HepG2 (cell line): ENCODE results near the gene ICE2. TPM values are rescaled to one million over a fixed set of nuclear protein-coding genes. Genes with fewer than 3 reads are reported as not detected.

Experiments
- ATAC-seq: fragments of 200-7000 bp; cut with Tn5 transposase; 3 replicates; pipeline ENCODE4 v1.9.1; 2020; ENCODE audit warnings: mild to moderate bottlenecking, moderate library complexity
- BruUV-seq: library from RNA; stranded (reverse); fragments of 400-500 nt; replicated peaks from 2 replicates; lab custom pipeline; 2021; lab: Mats Ljungman, UMichigan
- CTCF ChIA-PET: fragments of 300-600 bp; formaldehyde crosslinking; extraction: SDS; loops from one replicate; lab custom pipeline; 2021; ENCODE audit warnings: low total read pairs, inconsistent platforms, low intra/inter-chr PET ratio; lab: Yijun Ruan, JAX
- POLR2A ChIA-PET: fragments of 350-600 bp; sonication (Branson Sonifier 250); formaldehyde crosslinking; loops from one replicate; lab custom pipeline; 2020; ENCODE audit warnings: antibody characterized with exemption, inconsistent platforms; lab: Yijun Ruan, JAX
- DNase-seq: peaks from one replicate; pipeline ENCODE4 v3.0.0-alpha.2; 2015; ENCODE audit warnings: low spot score
- FAIRE-seq: peaks from 3 replicates; lab custom pipeline; 2011; peaks lifted over from hg19 to GRCh38; lab: Jason Lieb, UNC
- H2AFZ ChIP-seq: one replicate; pipeline ENCODE4 v1.6.1; 2011; ENCODE audit warnings: low read length, inconsistent platforms
- H3K27ac ChIP-seq: fragments of 300-600 bp; 3 replicates; pipeline ENCODE4 v1.8.0; 2011; ENCODE audit warnings: mixed run types, mild to moderate bottlenecking, mixed read lengths, low read length, inconsistent platforms; ENCODE audit not compliant: insufficient read depth; ENCODE audit errors: extremely low read length
- H3K27me3 ChIP-seq, 2 experiments: fragments of 200-600 bp in 1 of 2; 2 replicates in 1 of 2; 3 replicates in 1 of 2; pipeline versions ENCODE4 v1.6.0 to v1.8.0; 2011; ENCODE audit warnings: low read length in 2 of 2, mild to moderate bottlenecking in 2 of 2, moderate library complexity in 2 of 2, inconsistent platforms in 1 of 2; ENCODE audit not compliant: insufficient read depth in 2 of 2, control insufficient read depth in 1 of 2
- H3K36me3 ChIP-seq, 2 experiments: fragments of 200-600 bp in 1 of 2; replicated peaks in 1 of 2; 2 replicates in 1 of 2; 3 replicates in 1 of 2; pipeline versions ENCODE4 v1.5.1 to v1.8.0; 2011; ENCODE audit warnings: low read length in 2 of 2, inconsistent platforms in 1 of 2; ENCODE audit not compliant: insufficient read depth in 2 of 2, control insufficient read depth in 1 of 2
- H3K4me1 ChIP-seq: 2 replicates; pipeline ENCODE4 v1.5.1; 2012; ENCODE audit warnings: low read length, inconsistent platforms; ENCODE audit not compliant: insufficient read depth
- H3K4me2 ChIP-seq: 2 replicates; pipeline ENCODE4 v1.6.0; 2011; ENCODE audit warnings: low read depth, low read length, inconsistent platforms
- H3K4me3 ChIP-seq, 3 experiments: fragments of 200-600 bp in 1 of 3; sonication (generic), shearing (Covaris generic) in 1 of 3; replicated peaks in 1 of 3; 2 replicates each; pipeline ENCODE4 v1.5.1; 2011 to 2016; ENCODE audit warnings: low read length in 3 of 3, inconsistent platforms in 2 of 3, low read depth in 2 of 3, mild to moderate bottlenecking in 2 of 3, control low read depth in 1 of 3, mixed read lengths in 1 of 3; ENCODE audit not compliant: insufficient read depth in 1 of 3
- H3K79me2 ChIP-seq: one replicate; pipeline ENCODE4 v1.6.1; 2011; ENCODE audit warnings: low read length, inconsistent platforms; ENCODE audit not compliant: insufficient read depth
- H3K9ac ChIP-seq: 2 replicates; pipeline ENCODE4 v1.6.0; 2011; ENCODE audit warnings: mild to moderate bottlenecking, low read depth, low read length, inconsistent platforms; ENCODE audit not compliant: insufficient read depth
- H3K9me3 ChIP-seq: 2 replicates; pipeline ENCODE4 v1.5.1; 2012; ENCODE audit warnings: mild to moderate bottlenecking, low read length
- H4K20me1 ChIP-seq: 2 replicates; pipeline ENCODE4 v1.6.0; 2011; ENCODE audit warnings: inconsistent platforms, mild to moderate bottlenecking, low read length, moderate library complexity; ENCODE audit not compliant: insufficient read depth
- E2F5 ChIP-seq: sonication (generic); formaldehyde crosslinking; conservative IDR thresholded peaks from 2 replicates; pipeline ENCODE4 v1.4.0; 2020; ENCODE audit warnings: missing genetic modification reagents
- GATAD1 ChIP-seq: IDR thresholded peaks from 2 replicates; pipeline ENCODE4 v1.6.1; 2016; ENCODE audit warnings: missing genetic modification reagents, missing compliant biosample characterization
- HINFP ChIP-seq: sonication (generic); formaldehyde crosslinking; IDR thresholded peaks from 2 replicates; pipeline ENCODE4 v1.4.0; 2020; ENCODE audit warnings: low read depth, mild to moderate bottlenecking, missing genetic modification reagents
- JUND ChIP-seq: sonication (generic); formaldehyde crosslinking; IDR thresholded peaks from 2 replicates; pipeline ENCODE4 v1.8.0; 2022; ENCODE audit warnings: mild to moderate bottlenecking, missing genetic modification reagents
- KAT7 ChIP-seq: IDR thresholded peaks from 2 replicates; pipeline ENCODE4 v1.6.1; 2018; ENCODE audit warnings: borderline replicate concordance, missing compliant biosample characterization
- MNT ChIP-seq: fragments of 450-650 bp; IDR thresholded peaks from 2 replicates; pipeline ENCODE4 v1.6.1; 2016
- NONO ChIP-seq, 2 experiments: fragments of 450-650 bp in 1 of 2; sonication (generic) in 1 of 2; formaldehyde crosslinking in 1 of 2; IDR thresholded peaks in 1 of 2; conservative IDR thresholded peaks in 1 of 2; 2 replicates each; pipeline versions ENCODE4 v1.6.1 to v1.8.0; 2017 to 2022; ENCODE audit warnings: mild to moderate bottlenecking in 1 of 2, missing genetic modification reagents in 1 of 2, moderate library complexity in 1 of 2
- RAD21 ChIP-seq: fragments of 450-650 bp; formaldehyde crosslinking; IDR thresholded peaks from 2 replicates; pipeline ENCODE4 v1.5.0; 2020; ENCODE audit warnings: mild to moderate bottlenecking
- SRSF1 ChIP-seq: fragments of 200-400 bp; formaldehyde crosslinking; optimal IDR thresholded peaks from 2 replicates; pipeline ENCODE3; 2017; ENCODE audit warnings: mild to moderate bottlenecking, low read depth, low read length, moderate library complexity
- TERF1 ChIP-seq: sonication (generic); formaldehyde crosslinking; IDR thresholded peaks from 2 replicates; pipeline ENCODE4 v1.8.0; 2022; ENCODE audit warnings: mild to moderate bottlenecking, missing genetic modification reagents, moderate library complexity
- ZNF142 ChIP-seq: sonication (generic); formaldehyde crosslinking; IDR thresholded peaks from 2 replicates; pipeline ENCODE4 v1.4.0; 2020; ENCODE audit warnings: missing genetic modification reagents
- ZNF296 ChIP-seq: sonication (generic); formaldehyde crosslinking; conservative IDR thresholded peaks from 2 replicates; pipeline ENCODE4 v1.5.0; 2020; ENCODE audit warnings: mild to moderate bottlenecking, missing genetic modification reagents
- WGBS: methylation state at CpG from one replicate; pipeline ENCODE4 v1.1.6; 2017; ENCODE audit warnings: low lambda C conversion rate; 5-methylcytosine and 5-hydroxymethylcytosine counted together
- in situ Hi-C: cut with HindIII; loops from 2 replicates; pipeline ENCODE4 v1.10.0; 2017; ENCODE audit warnings: low pct_unique_long_range_greater_than_20kb; ENCODE audit not compliant: extremely low pct_ligation_motif_present
- intact Hi-C: fragments of 100-400 bp; cut with micrococcal nuclease; formaldehyde crosslinking; loops from one replicate; pipeline ENCODE4 v1.10.0; 2022; ENCODE audit not compliant: unreplicated experiment
- polyA plus RNA-seq, 8 experiments: library from polyadenylated mRNA; depleted of rRNA in 3 of 8; stranded (reverse) in 7 of 8; unstranded in 1 of 8; fragments of >200 nt; fragmentation: Illumina TruSeq in 4 of 8; extraction: Trizol in 4 of 8; gene quantifications; 2 replicates each; pipeline versions ENCODE4 v1.2.1 to v1.2.3, GENCODE V29; 2011 to 2016; ENCODE audit warnings: low read depth in 4 of 8, missing spikeins in 1 of 8, mixed read lengths in 1 of 8; ENCODE audit not compliant: insufficient read depth in 1 of 8
- total RNA-seq, 5 experiments: library from RNA; depleted of rRNA; stranded (reverse); fragments of >200 nt; fragmentation: Illumina TruSeq; extraction: Trizol; gene quantifications; 2 replicates each; pipeline ENCODE4 v1.2.3, GENCODE V29; 2016; ENCODE audit warnings: low read depth in 1 of 5

ICE2 gene
- total and polyA plus RNA-seq, 2 of the 13 experiments (the other 11 are each of a cell fraction or from before 2014, with no cell fraction given): 24.8 to 26.4 TPM

GRCh38 chr15:60417112-60417511 is 61.8 kb downstream of the ICE2 start (continued):
- TF ChIP-seq KAT7 (CRISPR knock-in tag): no peak
- no peak for TF ChIP-seq RAD21 (CRISPR knock-in tag)
- TF ChIP-seq E2F5: no peak
- TF ChIP-seq MNT: no peak
- TF ChIP-seq ZNF296 (CRISPR knock-in tag): no peak
- TF ChIP-seq GATAD1: no peak

GRCh38 chr15:60416484-60416883 is 62.5 kb downstream of the ICE2 start:
- no peaks in the 10 kb centered on the region for H3K9me3 ChIP-seq
- ATAC-seq (no peak), FAIRE-seq (no peak), DNase-seq (no peak)
- H3K9ac ChIP-seq: no peak overlapping the region
- POLR2A ChIA-PET: interaction anchor here (0.7 kb wide), 1 partner anchor 54 kb away, joined by 3 read pairs; no protein-coding TSS in a partner anchor
- no TSS peak for BruUV-seq
- in situ Hi-C loops: no loop called here
- H3K4me3 ChIP-seq: no peak overlapping the region
- intact Hi-C loops: no loop called here
- CTCF ChIA-PET: no interaction called here
- no peaks in the 10 kb centered on the region for H3K79me2 ChIP-seq
- peaks cover 33% of the 10 kb centered on the region for H3K4me1 ChIP-seq
- H3K27me3 ChIP-seq: no peaks in the 10 kb centered on the region
- H2AFZ ChIP-seq: no peak overlapping the region
- WGBS: 89% methylated on average over 3 of the region's 3 CpGs
- H3K27ac ChIP-seq: no peak overlapping the region
- H4K20me1 ChIP-seq: no peaks in the 10 kb centered on the region
- 0 out of 5 replicates have a peak, but pooled peaks cover 0 to 1% of the 10 kb centered on the region in 2 experiments for H3K36me3 ChIP-seq
- no peak overlapping the region for H3K4me2 ChIP-seq
- TF ChIP-seq SRSF1: no peak
- TF ChIP-seq ZNF142 (CRISPR knock-in tag): no peak
- no peak for TF ChIP-seq TERF1 (CRISPR knock-in tag)
- no peak for TF ChIP-seq JUND (CRISPR knock-in tag)
- no peak for TF ChIP-seq NONO (IDR thresholded peaks at IDR 0.05)
- no peak for TF ChIP-seq NONO (CRISPR knock-in tag; conservative IDR thresholded peaks at IDR 0.05)
- TF ChIP-seq HINFP: no peak
